Common myeloid progenitor, CD34-positive (primary cell): ENCODE results near the gene ODC1.

Experiments used
- CTCF ChIA-PET: fragments of 350-600 bp; sonication (Branson Sonifier 250); formaldehyde crosslinking; loops from one replicate; lab custom pipeline; 2021; ENCODE audit warnings: antibody characterized with exemption; lab: Charles Lee
- POLR2A ChIA-PET: fragments of 350-600 bp; sonication (Branson Sonifier 250); formaldehyde crosslinking; loops from one replicate; lab custom pipeline; 2021; ENCODE audit warnings: antibody characterized with exemption; lab: Charles Lee
- DNase-seq, 3 donors: peaks; one replicate each; pipeline versions ENCODE4 v3.0.0 to v3.0.0-alpha.2; 2013
- H3K27ac ChIP-seq, 2 experiments: 1 replicate in 1 of 2; 2 replicates in 1 of 2; pipeline ENCODE4 v1.7.0; 2013; ENCODE audit warnings: inconsistent platforms in 2 of 2, low read length in 2 of 2, mild to moderate bottlenecking in 2 of 2, low read depth in 1 of 2, moderate library complexity in 1 of 2; ENCODE audit not compliant: severe bottlenecking in 2 of 2, insufficient read depth in 1 of 2, poor library complexity in 1 of 2
- H3K27me3 ChIP-seq, 5 experiments: replicated peaks in 2 of 5; 1 replicate in 3 of 5; 2 replicates in 2 of 5; pipeline versions ENCODE4 v1.6.1 to v1.7.0; 2013; ENCODE audit warnings: low read length in 4 of 5, mild to moderate bottlenecking in 2 of 5, moderate library complexity in 2 of 5, inconsistent platforms in 1 of 5; ENCODE audit not compliant: insufficient read depth in 5 of 5, control insufficient read depth in 4 of 5
- H3K36me3 ChIP-seq, 4 experiments: 1 replicate in 2 of 4; 2 replicates in 2 of 4; pipeline versions ENCODE4 v1.6.1 to v1.7.0; 2013; ENCODE audit warnings: low read length in 3 of 4, control low read depth in 1 of 4, mild to moderate bottlenecking in 1 of 4; ENCODE audit not compliant: control insufficient read depth in 4 of 4, insufficient read depth in 4 of 4
- H3K4me1 ChIP-seq, 4 experiments: 1 replicate in 3 of 4; 2 replicates in 1 of 4; pipeline versions ENCODE4 v1.6.1 to v1.7.1; 2013; ENCODE audit warnings: low read length in 3 of 4, mild to moderate bottlenecking in 3 of 4, control low read depth in 1 of 4, inconsistent platforms in 1 of 4, moderate library complexity in 1 of 4; ENCODE audit not compliant: control insufficient read depth in 4 of 4, insufficient read depth in 4 of 4; ENCODE audit errors: control extremely low read depth in 1 of 4
- H3K4me3 ChIP-seq, 7 experiments: 1 replicate in 4 of 7; 2 replicates in 3 of 7; pipeline versions ENCODE4 v1.5.1 to v1.7.0; 2013; ENCODE audit warnings: mild to moderate bottlenecking in 7 of 7, low read length in 6 of 7, moderate library complexity in 6 of 7, inconsistent platforms in 2 of 7, low read depth in 2 of 7, control low read depth in 1 of 7; ENCODE audit not compliant: insufficient read depth in 4 of 7, control insufficient read depth in 1 of 7; ENCODE audit errors: extremely low read depth in 1 of 7
- H3K9me3 ChIP-seq, 5 experiments: 1 replicate in 4 of 5; 2 replicates in 1 of 5; pipeline versions ENCODE4 v1.6.1 to v1.7.1; 2013; ENCODE audit warnings: low read length in 4 of 5, mild to moderate bottlenecking in 2 of 5, inconsistent platforms in 1 of 5, low read depth in 1 of 5, moderate library complexity in 1 of 5; ENCODE audit not compliant: control insufficient read depth in 4 of 5, insufficient read depth in 2 of 5; ENCODE audit errors: control extremely low read depth in 1 of 5
- WGBS: methylation state at CpG from one replicate; pipeline ENCODE4 v1.1.5; 2013; ENCODE audit not compliant: insufficient coverage; 5-methylcytosine and 5-hydroxymethylcytosine counted together

The ODC1 gene

DNA sequence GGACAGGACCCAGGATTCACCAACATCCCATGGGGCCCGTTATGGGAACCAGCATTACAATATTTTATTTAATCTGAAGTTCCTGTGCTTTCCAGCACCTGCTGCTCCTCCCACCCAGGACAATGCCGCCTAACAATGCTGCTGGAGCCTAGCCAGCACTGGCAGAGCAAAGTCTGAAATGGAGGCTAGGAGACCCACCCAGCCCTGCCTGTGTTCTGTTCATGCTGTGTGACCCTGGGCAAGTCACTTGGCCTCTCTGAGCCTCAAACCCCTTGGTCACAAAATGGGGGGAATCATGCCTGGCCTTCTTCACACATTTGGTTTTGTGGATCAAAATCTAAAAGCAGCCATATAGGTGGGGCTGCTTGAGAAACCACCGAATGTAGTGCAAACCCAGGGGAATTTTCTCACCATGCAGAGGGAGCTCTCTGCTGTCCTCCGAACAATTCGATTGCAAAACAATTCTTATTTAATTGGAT lies 38.5 kb upstream of the ODC1 start:
- WGBS: 89% methylated on average over 3 of the region's 5 CpGs
- peaks cover 0 to 7% (median 0%) of the 10 kb centered on the region in 5 experiments for H3K9me3 ChIP-seq
- ChIA-PET CTCF (no interaction called here), POLR2A (no interaction called here)
- no peak for DNase-seq
- H3K27me3 ChIP-seq: peaks cover 0 to 28% (median 8%) of the 10 kb centered on the region in 5 experiments
- no peak overlapping the region for H3K4me3 ChIP-seq
- no peaks in the 10 kb centered on the region for H3K36me3 ChIP-seq
- no peak overlapping the region for H3K27ac ChIP-seq
- no peaks in the 10 kb centered on the region for H3K4me1 ChIP-seq

DNA sequence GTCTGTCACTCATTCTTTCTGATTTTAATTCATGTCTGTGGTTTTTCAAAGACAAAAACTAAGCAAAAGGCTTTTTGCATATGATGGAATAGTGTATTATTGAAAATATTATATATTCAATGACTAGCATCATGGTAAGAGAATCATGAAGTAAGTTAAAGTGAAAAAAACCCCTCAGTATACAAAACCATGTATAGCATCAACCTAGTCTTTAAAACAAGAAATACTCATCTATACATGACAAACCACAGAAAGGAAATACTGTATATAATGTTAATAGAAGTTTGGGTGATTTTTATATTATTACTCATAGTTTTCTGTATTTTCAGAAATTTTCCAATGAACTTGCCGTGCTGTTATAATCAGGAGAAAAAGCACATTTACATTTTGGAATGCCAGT lies 38.0 kb upstream of the ODC1 start:
- WGBS: no CpG with 5 or more reads among the region's 1 CpG
- H3K4me1 ChIP-seq: no peaks in the 10 kb centered on the region
- H3K27me3 ChIP-seq: peaks cover 0 to 32% (median 8%) of the 10 kb centered on the region in 5 experiments
- CTCF ChIA-PET: no interaction called here
- DNase-seq: no peak
- H3K4me3 ChIP-seq: no peak overlapping the region
- H3K9me3 ChIP-seq: peaks cover 0 to 2% (median 0%) of the 10 kb centered on the region in 5 experiments
- no peak overlapping the region for H3K27ac ChIP-seq
- POLR2A ChIA-PET: no interaction called here
- H3K36me3 ChIP-seq: no peaks in the 10 kb centered on the region

DNA sequence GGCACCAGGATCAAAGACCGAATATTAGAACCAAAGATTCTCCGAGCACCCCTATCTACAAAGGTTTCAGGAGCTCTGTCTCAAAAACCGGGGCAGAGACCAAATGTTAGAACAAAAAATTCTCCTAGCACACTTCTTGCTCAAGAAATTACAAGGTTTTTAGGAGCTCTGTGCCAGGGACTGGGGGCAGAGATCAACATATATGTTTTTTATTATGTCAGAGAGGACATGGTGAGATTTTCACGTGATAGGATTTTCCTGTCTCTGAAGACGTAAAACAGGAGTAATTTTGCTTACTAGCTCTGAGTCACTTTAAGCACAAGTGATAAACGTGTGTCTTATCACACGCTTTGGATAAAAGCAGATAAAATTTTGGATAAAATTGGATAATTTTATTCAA lies 34.8 kb upstream of the ODC1 start:
- DNase-seq: no peak
- H3K4me3 ChIP-seq: no peak overlapping the region
- H3K4me1 ChIP-seq: no peaks in the 10 kb centered on the region
- no peaks in the 10 kb centered on the region for H3K9me3 ChIP-seq
- no peaks in the 10 kb centered on the region for H3K36me3 ChIP-seq
- ChIA-PET POLR2A (no interaction called here), CTCF (interaction anchor here (0.6 to 0.8 kb wide), 2 partner anchors 12 to 206 kb away, joined by 3 read pairs; no protein-coding TSS in a partner anchor)
- H3K27ac ChIP-seq: no peak overlapping the region
- H3K27me3 ChIP-seq: peaks cover 0 to 28% (median 9%) of the 10 kb centered on the region in 5 experiments
- WGBS: 88% methylated on average over 4 of the region's 7 CpGs

DNA sequence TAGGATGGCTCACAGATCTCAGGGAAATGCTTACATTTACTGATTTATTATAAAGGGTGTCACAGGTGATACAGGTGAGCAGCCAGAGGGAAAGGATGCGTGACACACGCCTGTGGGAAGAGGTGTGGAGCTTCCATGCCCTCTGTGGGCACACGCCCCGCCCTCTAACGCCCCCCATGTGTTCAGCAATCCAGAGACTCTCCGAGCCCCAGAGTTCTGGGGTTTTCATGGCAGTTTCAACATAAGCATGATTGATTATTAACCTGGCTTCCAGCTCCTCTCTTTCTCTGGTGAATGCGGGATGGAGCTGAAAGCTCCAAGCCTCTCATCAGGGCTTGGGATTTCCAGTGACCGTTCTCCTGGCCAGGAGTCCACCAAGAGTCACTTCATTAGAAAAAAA lies 34.3 kb upstream of the ODC1 start:
- CTCF ChIA-PET: interaction anchor here (0.6 to 0.8 kb wide), 2 partner anchors 11 to 207 kb away, joined by 3 read pairs; no protein-coding TSS in a partner anchor
- peaks cover 0 to 27% (median 9%) of the 10 kb centered on the region in 5 experiments for H3K27me3 ChIP-seq
- H3K36me3 ChIP-seq: no peaks in the 10 kb centered on the region
- H3K4me3 ChIP-seq: no peak overlapping the region
- POLR2A ChIA-PET: no interaction called here
- WGBS: 91% methylated on average over 8 of the region's 8 CpGs
- no peaks in the 10 kb centered on the region for H3K4me1 ChIP-seq
- H3K9me3 ChIP-seq: no peaks in the 10 kb centered on the region
- DNase-seq: no peak
- no peak overlapping the region for H3K27ac ChIP-seq

DNA sequence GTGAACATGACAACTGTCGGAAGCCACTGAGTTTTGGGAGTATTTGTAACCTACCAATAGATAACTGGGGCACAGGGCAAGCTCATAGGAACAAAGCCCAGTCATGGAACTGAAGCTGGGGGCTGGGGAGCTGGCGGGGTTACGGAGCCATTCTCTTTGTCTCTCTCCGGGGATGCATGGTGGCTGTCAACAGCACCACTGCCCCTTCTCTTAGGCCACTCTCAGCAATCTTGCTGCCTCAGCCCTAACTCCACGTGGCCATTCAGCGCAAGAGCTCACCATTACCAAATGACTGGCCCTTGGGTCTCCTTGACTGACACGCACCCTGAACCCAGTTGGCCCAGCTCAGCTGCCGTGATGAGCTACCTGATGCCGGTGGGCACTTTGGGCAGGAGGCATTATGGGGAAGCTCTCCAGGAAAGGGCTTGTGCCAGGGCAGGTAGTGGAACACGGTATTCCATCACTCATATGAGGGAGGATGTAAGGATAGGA lies 33.6 kb upstream of the ODC1 start:
- Histone ChIP-seq H3K4me3 (no peak overlapping the region), H3K27me3 (peaks cover 0 to 22% (median 9%) of the 10 kb centered on the region in 5 experiments), H3K36me3 (no peaks in the 10 kb centered on the region), H3K4me1 (no peaks in the 10 kb centered on the region), H3K9me3 (no peaks in the 10 kb centered on the region), H3K27ac (no peak overlapping the region)
- DNase-seq: no peak
- ChIA-PET POLR2A (no interaction called here), CTCF (no interaction called here)
- 95% methylated on average over 8 of the region's 10 CpGs for WGBS

DNA sequence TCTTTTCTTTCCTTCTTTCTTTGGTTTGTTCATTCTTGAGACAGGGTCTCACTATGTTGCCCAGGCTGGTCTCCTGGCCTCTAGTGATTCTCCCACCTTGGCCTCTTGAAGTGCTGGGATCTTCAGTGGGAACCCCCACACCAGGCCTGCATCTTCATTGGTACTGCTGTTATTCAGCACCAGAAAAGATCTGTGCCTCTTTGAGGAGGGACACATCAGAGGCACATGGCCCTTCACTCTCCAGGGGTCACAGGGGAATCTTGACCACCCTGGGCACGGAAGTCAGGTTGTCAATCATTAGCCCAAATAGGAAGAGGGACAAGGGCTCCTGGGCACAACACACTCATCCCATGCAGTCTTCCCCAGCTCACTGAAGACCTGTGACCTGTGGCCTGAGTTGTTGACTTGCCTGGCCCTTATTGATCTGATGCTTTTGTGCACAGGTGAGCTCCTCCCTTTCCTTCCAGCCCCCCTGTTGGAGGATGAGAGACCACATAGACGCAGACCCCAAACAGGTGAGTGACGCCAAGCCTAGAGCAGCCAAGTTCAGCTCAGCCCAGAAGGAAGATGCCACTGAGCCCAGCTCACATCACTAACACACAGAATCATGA lies 33.0 kb upstream of the ODC1 start:
- ChIA-PET POLR2A (no interaction called here), CTCF (no interaction called here)
- Histone ChIP-seq H3K27ac (no peak overlapping the region), H3K9me3 (no peaks in the 10 kb centered on the region), H3K4me3 (no peak overlapping the region), H3K4me1 (no peaks in the 10 kb centered on the region), H3K36me3 (no peaks in the 10 kb centered on the region), H3K27me3 (peaks cover 0 to 22% (median 9%) of the 10 kb centered on the region in 5 experiments)
- WGBS: 80% methylated on average over 1 of the region's 3 CpGs
- no peak for DNase-seq

DNA sequence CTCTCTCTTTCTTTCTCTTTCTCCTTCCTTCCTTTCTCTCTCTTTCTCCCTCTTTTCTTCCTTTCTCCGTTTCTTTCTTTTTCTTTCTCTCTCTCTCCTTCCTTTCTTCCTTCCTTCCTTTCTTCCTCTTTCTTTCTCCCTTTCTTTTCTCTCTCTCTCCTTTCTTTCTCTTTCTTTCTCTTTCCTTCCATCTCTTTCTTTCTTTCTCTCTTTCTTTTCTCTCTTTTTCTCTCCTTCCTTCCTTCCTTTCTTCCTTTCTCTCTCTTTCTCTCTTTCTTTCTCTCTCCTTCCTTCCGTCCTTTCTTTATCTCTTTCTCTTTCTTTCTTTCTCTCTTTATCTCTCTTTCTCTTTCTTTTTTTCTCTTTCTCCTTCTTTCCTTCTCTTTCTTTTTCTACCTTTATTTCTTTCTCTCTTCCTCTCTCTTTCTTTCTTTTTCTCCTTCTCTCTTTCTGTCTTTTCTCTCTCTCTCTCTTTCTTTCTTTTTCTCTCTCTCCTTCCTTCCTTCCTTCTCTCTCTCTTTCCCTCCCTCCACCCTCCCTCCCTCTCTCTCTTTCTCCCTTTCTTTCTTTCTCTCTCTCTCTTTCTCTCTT lies 32.3 kb upstream of the ODC1 start:
- H3K4me3 ChIP-seq: no peak overlapping the region
- no peak overlapping the region for H3K27ac ChIP-seq
- H3K9me3 ChIP-seq: no peaks in the 10 kb centered on the region
- no peaks in the 10 kb centered on the region for H3K36me3 ChIP-seq
- peaks cover 0 to 22% (median 9%) of the 10 kb centered on the region in 5 experiments for H3K27me3 ChIP-seq
- H3K4me1 ChIP-seq: no peaks in the 10 kb centered on the region
- CTCF ChIA-PET: no interaction called here
- WGBS: 89% methylated on average over 2 of the region's 2 CpGs
- POLR2A ChIA-PET: no interaction called here
- no peak for DNase-seq
